Measurements from ENCODE around the gene LRRC3B. TPM values are rescaled to one million over a fixed set of nuclear protein-coding genes. Genes with fewer than 3 reads are reported as not detected.

The LRRC3B gene
- total RNA-seq, 1 donor from 2014 or later: 8.2 TPM

DNA sequence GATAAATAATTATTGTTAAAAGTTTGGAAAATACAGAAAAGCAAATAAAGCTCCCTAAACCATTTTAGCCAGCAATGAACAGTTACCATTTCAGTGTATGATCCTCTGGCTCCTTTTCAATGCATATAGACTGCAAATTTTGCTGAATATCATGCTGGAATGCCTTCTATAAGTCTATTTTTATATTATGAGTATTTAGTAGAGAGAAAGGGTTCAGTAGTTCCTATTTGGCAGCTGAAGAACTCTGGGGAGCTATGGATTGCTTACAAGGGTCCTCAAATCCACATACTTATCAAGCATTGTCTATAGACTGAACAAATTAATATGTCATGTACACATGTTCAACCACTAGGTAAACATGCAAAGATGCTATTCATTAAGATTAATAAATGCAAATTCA is 46.1 kb downstream of the LRRC3B start:
- TF ChIP-seq EZH2phosphoT487 (IDR thresholded peaks at IDR 0.05) (no peak), EZH2 (IDR thresholded peaks at IDR 0.05) (no peak)
- TF ChIP-seq, protein P1, sequence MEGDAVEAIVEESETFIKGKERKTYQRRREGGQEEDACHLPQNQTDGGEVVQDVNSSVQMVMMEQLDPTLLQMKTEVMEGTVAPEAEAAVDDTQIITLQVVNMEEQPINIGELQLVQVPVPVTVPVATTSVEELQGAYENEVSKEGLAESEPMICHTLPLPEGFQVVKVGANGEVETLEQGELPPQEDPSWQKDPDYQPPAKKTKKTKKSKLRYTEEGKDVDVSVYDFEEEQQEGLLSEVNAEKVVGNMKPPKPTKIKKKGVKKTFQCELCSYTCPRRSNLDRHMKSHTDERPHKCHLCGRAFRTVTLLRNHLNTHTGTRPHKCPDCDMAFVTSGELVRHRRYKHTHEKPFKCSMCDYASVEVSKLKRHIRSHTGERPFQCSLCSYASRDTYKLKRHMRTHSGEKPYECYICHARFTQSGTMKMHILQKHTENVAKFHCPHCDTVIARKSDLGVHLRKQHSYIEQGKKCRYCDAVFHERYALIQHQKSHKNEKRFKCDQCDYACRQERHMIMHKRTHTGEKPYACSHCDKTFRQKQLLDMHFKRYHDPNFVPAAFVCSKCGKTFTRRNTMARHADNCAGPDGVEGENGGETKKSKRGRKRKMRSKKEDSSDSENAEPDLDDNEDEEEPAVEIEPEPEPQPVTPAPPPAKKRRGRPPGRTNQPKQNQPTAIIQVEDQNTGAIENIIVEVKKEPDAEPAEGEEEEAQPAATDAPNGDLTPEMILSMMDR (IDR thresholded peaks at IDR 0.05): no peak
- Histone ChIP-seq H3K4me1 (no peaks in the 10 kb centered on the region), H3K9ac (no peak overlapping the region), H3K4me2 (no peak overlapping the region), H3K27me3 (no peaks in the 10 kb centered on the region), H3F3A (ENCODE audit: low read depth) (no peaks in the 10 kb centered on the region), H2AFZ (replicated peaks) (no peak overlapping the region), H3K4me3 (no peak overlapping the region), H3K79me2 (ENCODE audit: low read depth) (no peaks in the 10 kb centered on the region), H4K20me1 (ENCODE audit: low read depth) (no peaks in the 10 kb centered on the region), H3K36me3 (no peaks in the 10 kb centered on the region), H3K9me3 (ENCODE audit: low read depth) (no peaks in the 10 kb centered on the region), H3K27ac (no peak overlapping the region)
- H3K4me3 Mint-ChIP-seq: no peak overlapping the region
- no peaks in the 10 kb centered on the region for H3K9me3 Mint-ChIP-seq
- H3K4me1 Mint-ChIP-seq: no peaks in the 10 kb centered on the region
- no peaks in the 10 kb centered on the region for H3K27me3 Mint-ChIP-seq (ENCODE audit: insufficient read depth, low read depth)
- no peak for DNase-seq (ENCODE audit: low spot score)
- no peaks in the 10 kb centered on the region for H3K36me3 Mint-ChIP-seq
- no peak overlapping the region for H3K27ac Mint-ChIP-seq

DNA sequence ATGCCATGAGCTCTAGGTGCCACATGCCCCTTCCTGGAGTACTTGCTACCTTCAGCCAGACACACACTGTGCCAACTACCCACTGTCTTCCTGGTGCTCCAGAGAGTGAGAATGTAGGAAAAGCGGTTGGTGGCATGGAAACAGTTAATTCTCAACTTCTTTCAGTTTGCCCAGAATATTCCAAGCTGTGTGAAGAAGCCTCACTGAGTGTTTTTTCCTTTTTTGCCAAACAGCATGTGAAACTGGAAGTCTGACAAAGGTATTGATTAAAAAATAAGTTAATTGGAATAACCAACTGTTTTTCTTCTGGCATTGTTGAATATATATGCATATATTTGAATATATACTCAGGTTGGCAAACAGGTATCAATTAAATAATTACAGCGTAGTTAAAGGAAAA is 52.8 kb downstream of the LRRC3B start:
- H3K4me3 Mint-ChIP-seq: no peak overlapping the region
- H3K79me2 ChIP-seq (ENCODE audit: low read depth): no peaks in the 10 kb centered on the region
- H3K4me1 ChIP-seq: no peaks in the 10 kb centered on the region
- no peaks in the 10 kb centered on the region for H3K9me3 ChIP-seq (ENCODE audit: low read depth)
- no peak overlapping the region for H3K9ac ChIP-seq
- no peak overlapping the region for H3K27ac ChIP-seq
- TF ChIP-seq EZH2phosphoT487 (IDR thresholded peaks at IDR 0.05): no peak
- TF ChIP-seq, protein P1 (IDR thresholded peaks at IDR 0.05): no peak
- H3K36me3 Mint-ChIP-seq: no peaks in the 10 kb centered on the region
- H3K27me3 ChIP-seq: no peaks in the 10 kb centered on the region
- no peaks in the 10 kb centered on the region for H3K4me1 Mint-ChIP-seq
- no peaks in the 10 kb centered on the region for H3K36me3 ChIP-seq
- no peak overlapping the region for H3K4me2 ChIP-seq
- H3K4me3 ChIP-seq: no peak overlapping the region
- H3K27me3 Mint-ChIP-seq (ENCODE audit: insufficient read depth, low read depth): no peaks in the 10 kb centered on the region
- H3K27ac Mint-ChIP-seq: no peak overlapping the region
- H3F3A ChIP-seq (ENCODE audit: low read depth): no peaks in the 10 kb centered on the region
- H4K20me1 ChIP-seq (ENCODE audit: low read depth): no peaks in the 10 kb centered on the region
- no peak overlapping the region for H2AFZ ChIP-seq (replicated peaks)
- no peaks in the 10 kb centered on the region for H3K9me3 Mint-ChIP-seq
- DNase-seq (ENCODE audit: low spot score): no peak

DNA sequence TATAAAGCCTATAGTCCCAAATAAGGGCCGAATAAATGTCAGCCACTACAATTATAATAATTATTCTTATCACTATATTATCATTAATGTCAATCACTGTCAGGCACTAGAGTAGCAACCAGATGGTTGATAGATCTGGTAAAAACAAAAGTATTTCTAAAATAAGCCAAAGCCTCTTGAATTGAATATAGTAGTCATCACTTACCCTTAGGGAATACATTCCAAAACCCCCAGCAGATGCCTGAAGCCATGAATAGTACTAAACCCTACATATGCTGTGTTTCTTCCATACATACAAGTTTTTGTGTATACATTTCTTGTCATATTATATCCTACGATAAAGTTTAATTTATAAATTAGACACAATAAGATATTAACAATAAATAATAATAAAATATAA is 59.1 kb downstream of the LRRC3B start:
- no peaks in the 10 kb centered on the region for H4K20me1 ChIP-seq (ENCODE audit: low read depth)

More for the DNA sequence above, 59.1 kb downstream of the LRRC3B start:
- H3K36me3 ChIP-seq: no peaks in the 10 kb centered on the region
- Mint-ChIP-seq H3K27me3 (ENCODE audit: insufficient read depth, low read depth) (no peaks in the 10 kb centered on the region), H3K4me3 (no peak overlapping the region), H3K36me3 (no peaks in the 10 kb centered on the region), H3K27ac (no peak overlapping the region), H3K4me1 (no peaks in the 10 kb centered on the region), H3K9me3 (no peaks in the 10 kb centered on the region)
- H3K9ac ChIP-seq: no peak overlapping the region
- DNase-seq (ENCODE audit: low spot score): no peak
- no peak overlapping the region for H3K4me2 ChIP-seq
- no peak overlapping the region for H3K4me3 ChIP-seq
- no peak overlapping the region for H2AFZ ChIP-seq (replicated peaks)
- no peaks in the 10 kb centered on the region for H3K27me3 ChIP-seq
- no peaks in the 10 kb centered on the region for H3K79me2 ChIP-seq (ENCODE audit: low read depth)
- H3K9me3 ChIP-seq (ENCODE audit: low read depth): no peaks in the 10 kb centered on the region
- H3K4me1 ChIP-seq: no peaks in the 10 kb centered on the region
- H3K27ac ChIP-seq: no peak overlapping the region
- TF ChIP-seq EZH2phosphoT487 (IDR thresholded peaks at IDR 0.05): no peak
- no peak for TF ChIP-seq EZH2 (IDR thresholded peaks at IDR 0.05)
- TF ChIP-seq, protein P1 (IDR thresholded peaks at IDR 0.05): no peak
- H3F3A ChIP-seq (ENCODE audit: low read depth): no peaks in the 10 kb centered on the region
